GM19328 (cell line): Measurements from ENCODE around the gene TIAM1.
A peak's percentile ranks its signal among the peaks of the same experiment; 100 is the strongest.

Source experiments
- ATAC-seq: cut with Tn5 transposase; IDR thresholded peaks from one replicate; pipeline ENCODE4 v1.9.1; 2021; ENCODE audit warnings: mild to moderate bottlenecking, moderate library complexity; ENCODE audit not compliant: unreplicated experiment

TIAM1 gene

DNA sequence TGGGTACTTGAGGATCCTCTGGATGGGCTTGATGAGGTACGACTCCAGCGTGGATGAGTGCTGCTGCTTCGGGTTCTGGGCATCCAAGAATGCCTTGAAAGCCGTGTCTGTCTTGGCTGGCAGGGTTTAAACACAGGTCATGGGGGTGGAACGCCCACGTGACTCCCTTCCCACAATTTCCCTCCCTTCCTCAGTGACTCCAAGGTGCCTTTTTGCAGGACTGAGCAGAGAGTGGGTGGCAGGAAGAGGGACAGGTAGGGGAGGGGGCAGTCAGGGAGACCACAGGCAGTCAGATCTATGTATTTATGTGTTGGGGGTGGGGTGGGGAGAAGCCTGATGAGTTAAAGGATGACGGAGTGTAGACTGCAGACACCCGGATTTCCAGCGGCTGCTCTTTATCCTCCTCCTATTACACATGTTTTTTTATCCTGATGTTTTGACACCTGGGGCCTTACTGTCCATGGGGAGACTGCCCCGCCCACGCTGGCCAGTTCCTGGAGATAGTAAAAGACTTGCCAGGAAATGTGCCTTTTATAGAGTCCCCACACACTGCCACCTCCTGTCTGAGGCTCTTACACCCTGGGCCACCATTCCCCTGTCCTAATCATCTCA, 202.6 kb downstream of the TIAM1 start:
- ATAC-seq = no peak

DNA sequence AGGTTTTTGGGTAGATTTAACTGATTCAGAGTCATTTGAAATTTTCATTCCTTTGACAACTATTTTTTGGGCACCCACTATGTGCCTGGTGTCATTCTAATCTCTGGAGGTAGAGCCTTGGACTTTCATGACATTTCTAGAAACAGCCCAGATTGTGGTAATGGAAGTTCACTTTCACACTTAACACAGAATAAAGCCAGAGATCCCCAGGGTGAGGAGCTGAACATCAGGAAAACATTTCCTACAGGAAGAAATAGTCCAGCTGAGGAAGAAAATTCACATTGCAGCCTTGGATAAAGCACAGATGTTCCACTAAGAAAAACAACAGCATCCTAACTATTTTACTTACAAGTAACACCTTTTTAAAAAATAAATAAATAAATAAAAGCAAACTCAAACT, 203.4 kb downstream of the TIAM1 start:
- no peak for ATAC-seq

DNA sequence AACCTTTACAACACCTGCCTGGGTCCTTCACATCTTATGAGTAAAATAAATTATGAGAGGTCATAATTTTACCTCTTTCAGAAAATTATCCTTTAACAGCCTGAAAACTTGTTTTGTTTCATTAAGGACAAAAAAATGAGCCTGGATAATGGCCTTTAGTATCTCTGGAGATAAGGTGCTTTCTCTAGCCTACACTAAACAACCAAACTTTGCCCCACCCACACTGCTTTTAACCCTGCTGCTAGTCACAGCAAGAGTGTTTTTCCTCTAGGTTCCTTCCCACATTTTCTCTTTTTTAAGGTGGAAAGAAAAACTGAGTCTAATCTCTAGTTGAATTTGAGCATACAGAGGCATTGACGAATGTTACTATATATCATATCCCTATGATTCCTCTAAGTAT, 204.0 kb downstream of the TIAM1 start:
- ATAC-seq = no peak

DNA sequence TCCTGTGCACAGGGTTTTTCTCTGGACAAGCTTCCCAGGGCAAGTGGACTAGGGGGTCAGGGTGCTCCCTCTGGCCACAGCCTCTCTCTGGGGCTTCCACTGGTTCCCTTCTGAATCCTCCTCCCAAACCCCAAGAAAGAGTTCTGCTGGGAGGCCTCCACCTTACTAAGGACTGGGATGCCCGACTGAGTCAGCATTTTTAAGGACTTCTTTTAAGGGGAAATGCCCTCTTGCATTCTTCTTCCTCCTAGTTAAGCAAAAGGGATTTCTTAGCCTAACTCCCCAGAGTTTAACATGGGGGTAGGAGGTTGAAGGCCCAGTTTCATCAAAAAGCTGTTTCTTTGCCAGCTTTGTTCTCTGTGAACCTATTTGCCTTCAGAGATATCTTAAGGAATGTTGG, 206.1 kb downstream of the TIAM1 start:
- ATAC-seq = no peak

DNA sequence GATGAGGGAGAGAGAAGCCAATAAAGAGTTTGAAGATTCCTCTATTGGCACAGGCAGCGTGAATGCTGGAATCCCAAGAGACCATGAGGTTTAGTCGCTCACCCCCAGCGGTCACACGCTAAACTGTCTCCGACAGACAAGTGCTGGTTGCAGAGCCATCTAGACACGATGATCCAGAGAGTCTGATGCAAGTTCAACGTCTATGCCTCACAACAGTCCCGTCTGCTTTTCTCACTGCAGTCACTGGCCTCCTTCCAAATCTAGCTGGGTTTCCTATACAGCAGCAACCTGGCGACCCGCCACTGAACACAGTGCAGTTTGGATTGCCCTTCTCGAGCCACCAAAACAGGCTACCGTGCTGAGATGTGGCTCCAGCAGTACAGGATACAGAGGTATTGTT, 207.2 kb downstream of the TIAM1 start:
- ATAC-seq = no peak

DNA sequence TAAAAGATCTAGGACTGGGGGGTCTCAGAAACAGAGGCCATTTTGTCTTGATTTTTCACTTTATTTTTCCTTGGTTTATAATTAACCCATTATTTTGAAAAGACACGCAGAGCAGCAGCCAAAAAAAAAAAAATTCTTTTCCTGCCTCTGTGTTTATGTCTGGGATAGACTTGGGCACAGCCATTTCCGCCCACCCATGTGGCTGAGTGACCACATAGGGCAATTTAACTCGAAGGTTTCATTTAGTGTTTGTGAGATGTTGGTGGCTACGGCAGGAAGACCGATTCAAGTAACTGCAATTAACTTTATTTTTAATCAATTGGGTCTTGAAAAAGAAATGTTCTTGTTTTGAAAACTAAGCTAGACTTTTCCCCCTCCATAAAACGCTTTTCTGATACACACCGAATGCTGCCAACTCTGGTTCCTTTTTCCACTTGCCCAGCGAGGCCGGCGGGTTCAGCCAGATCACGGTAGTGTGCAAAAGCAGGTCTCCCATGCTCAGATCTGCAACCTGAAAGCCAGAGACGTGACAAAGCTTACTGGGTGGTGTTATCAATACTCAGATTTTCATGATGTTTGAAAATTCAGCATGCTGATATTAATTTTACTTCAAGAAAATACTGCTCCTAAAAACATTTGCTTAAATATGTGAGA, 208.4 kb downstream of the TIAM1 start:
- no peak for ATAC-seq

DNA sequence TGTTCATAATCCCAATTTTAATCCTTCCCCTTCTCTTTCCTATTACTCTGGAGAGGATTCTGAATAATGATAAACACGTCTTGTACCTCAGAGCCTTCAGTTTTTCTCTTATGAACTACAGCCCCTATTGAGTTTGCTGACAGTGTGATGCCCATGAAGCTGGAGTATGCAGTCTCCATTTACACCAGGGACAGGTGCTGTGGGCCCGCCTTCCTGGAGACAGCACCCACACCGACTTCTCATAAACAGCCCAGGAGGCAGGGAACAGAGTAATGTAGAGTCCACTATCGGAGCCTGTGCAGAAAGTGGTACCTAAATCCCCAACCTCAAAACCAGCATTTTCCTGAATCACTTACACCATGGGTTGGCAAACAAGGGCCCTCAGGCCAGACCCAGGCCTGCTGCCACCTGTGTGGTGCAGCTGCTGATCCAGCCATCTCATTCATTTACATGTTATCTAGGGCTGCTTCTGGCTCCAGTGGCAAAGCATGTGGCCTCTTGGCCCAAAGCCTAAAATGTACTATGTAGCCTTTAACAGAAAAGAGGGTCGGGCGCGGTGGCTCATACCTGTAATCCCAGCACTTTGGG, 210.7 kb downstream of the TIAM1 start:
- ATAC-seq = no peak

DNA sequence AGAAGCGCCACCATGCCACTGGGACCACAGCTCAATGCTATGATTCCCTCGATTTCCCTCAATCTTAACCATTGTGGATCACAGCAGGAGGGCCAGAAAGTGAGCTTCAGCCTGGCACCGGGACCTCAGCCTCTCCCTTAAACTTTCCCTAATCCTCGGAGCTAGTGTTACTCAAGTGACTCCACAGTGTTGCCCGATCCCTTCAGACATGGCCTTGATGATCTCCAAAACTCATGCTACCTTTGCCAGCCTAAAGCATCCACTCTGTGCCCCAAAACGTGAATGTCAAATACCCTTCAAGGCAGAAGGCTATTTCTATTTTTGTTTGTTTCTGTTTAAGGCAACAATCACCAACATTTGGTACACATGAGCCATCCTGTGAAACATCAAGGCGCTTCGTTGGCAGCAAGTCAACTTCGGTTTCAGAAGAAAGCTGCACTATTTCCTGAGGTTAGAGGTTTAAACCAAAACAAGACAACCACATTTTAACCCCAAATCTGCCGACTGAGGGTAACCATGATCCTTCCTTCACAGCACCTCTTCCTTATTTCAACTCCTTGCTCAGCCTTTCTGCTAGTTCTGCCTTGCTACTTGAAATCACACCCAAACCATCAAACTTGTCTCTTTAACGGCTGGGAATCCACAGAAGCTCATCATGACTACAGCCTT, 211.4 kb downstream of the TIAM1 start:
- ATAC-seq = peak; percentile 68

DNA sequence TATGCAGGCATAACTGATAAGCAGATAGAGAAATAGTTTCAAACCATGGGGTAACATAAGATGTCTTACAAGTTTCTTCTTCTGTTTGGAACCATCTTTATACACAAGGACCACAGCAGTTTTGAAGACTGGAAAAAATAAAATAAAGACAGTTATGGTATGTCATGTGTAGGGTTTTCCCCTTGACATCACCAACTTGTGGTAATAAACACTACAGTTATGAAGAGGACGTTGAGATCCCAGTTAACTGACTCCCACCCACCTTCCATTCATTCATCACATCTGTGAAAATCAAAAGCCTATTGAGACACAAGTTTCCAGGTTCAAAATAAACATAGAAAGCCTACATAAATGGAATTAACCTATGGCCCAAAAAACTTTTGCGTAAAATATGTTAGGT, 213.2 kb downstream of the TIAM1 start:
- ATAC-seq = no peak

DNA sequence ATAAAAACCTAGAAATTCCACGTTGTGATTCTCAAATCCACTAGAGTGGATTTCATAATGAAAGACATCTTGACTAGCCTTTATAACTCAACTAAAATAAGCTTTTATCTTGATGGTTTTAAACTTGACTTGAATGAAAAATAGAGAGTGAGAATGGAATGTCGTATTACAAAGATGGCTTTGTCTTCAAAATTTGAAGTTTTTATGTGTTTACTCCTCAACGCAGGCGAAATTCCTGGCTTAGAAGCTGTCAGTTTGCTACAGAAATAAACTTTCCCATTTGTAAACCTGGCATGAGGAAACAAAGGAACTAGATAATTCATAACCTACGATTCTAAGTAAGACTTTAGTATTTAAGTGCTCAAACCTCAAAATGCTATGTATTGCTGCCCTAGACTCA, 215.8 kb downstream of the TIAM1 start:
- no peak for ATAC-seq

DNA sequence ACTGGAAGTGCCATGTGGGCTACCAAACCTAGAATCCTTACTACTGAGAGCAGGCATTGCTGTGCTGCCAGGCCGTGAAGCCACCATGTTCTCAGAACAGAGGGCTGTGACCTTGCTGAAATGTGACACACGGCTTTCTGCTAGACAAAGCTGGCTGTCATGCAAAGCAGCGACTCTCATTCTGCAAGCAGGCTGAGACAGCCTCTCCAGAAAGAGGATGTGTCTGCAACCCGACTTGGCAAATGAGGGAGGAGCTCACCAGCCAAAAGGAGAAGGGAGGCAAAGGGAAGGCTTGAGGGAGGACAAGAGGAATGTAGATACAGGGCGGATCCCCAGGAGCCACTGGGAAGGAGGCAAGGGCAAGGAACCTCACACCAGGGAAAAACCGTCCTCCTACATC, 220.1 kb downstream of the TIAM1 start:
- ATAC-seq = no peak

DNA sequence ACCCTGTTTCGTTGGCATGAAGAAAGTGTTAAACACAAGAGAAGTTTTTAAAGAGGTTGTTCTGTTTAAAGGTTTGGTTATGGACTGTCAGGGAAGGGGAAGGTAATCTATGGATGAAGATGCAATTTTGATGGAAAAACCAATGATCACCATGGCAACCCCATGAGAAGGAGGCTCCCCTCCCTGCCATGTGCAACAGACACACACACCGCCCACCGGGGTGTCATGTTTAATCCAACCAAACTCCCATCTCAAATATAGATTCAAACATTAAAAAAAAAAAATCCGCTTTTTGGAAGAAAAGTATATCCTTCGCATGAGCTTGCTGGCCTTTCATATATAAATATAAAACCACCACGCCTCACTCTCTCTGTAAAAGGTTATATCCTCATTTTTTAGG, 224.9 kb downstream of the TIAM1 start:
- ATAC-seq = no peak

DNA sequence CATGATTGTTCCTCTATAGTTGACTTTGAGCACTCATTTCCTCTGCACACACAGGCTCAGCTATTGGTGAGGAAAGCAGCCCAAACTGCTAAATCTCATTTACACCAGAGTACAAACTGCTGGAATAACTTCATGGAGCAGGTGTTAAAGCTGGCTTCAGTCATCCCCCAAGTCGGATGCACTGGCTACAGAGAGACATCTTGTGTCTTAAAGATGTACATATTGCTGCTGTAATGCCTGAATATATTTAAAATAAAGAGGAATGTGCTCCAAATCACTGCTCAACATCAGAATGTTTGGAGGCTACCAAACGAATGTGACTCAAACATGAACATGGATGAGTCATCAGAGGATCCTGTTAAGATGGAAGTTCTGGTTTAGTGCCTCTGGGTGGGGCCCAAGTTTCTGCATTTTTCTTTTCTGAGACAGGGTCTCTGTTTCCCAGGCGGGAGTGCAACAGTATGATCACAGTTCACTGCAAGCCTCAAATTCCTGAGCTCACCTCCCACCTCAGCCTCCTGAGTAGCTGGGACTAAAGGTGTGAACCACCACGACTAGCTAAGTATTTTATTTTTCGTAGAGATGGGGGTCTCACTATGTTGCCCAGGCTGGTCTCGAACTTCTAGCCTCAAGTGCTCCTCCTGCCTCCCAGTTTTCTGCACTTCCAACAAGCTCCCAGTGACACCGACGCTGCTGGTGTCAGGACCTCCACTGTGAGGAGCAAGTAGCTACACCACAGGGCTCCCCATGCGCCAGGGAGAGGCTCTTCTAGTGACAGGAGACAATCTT, 226.7 kb downstream of the TIAM1 start:
- no peak for ATAC-seq

DNA sequence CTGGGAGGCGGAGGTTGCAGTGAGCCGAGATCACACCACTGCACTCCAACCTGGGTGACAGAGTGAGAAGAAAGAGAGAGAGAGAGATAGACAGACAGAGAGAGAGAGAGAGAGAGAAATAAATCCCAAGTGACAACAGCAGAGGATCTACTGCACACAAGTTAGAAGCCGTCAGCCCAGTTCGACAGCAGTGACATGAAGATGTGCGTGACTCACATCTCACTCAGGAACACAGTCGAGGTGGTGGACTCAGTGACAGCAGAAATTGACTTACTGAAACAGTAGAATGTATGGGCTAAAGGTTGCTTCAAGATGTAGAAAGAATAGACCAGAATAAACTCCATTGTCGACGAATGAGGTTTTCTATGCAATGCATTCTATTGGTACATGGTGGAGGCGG, 228.8 kb downstream of the TIAM1 start:
- no peak for ATAC-seq

DNA sequence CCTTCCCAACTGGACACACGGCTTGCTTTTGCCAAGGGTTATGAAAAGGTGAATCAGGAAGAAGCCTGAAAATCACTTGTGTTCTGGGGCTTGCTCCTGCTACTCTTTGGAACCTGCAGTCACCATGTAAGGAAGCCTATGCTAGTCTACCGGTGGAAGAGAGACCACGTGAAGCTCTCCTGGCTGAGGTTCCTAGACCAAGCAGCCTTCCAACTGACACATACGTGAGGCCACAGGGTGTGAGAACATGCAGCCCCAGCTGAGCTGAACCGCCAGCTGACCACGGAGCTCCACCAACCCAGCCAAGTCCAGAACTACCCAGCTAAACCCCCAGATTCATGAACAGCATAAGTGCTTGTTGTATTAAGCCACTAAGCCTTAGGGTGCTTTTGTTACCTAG, 233.0 kb downstream of the TIAM1 start:
- no peak for ATAC-seq

DNA sequence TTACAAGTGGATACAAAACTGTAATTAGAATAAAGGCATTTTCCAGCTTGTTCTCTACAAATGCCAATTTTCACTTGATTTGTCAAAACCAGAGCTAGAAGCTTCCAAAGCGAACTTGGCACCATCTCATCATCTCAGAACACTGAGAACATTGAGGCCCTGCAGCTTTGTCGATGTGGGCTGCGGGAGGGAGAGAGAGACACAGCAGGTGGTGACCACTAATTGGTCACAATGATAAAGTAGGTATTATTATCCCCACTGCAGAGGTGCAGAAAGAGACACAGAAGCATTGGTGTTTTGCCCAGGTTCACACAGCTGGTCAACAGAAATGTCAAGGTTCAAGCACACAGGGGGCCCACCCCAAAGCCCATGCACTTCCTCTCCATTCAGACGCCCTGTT, 233.6 kb downstream of the TIAM1 start:
- no peak for ATAC-seq

DNA sequence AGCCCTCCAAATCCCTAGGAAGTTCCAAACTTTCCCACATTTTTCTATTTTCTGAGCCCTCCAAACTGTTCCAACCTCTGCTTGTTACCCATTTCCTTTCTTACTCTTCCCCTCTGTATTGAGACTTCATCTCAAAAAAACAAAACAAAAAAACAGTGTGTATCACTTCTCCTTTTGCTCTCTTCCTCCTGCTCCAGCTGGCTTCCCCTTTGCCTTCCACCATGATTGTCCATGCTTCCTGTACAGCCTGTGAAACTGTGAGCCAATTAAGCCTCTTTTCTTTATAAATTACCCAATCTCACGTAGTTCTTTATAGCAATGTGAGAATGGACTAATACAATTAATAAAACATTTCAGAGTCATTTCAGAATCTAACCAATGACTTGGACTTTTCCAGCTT, 236.2 kb downstream of the TIAM1 start:
- no peak for ATAC-seq

DNA sequence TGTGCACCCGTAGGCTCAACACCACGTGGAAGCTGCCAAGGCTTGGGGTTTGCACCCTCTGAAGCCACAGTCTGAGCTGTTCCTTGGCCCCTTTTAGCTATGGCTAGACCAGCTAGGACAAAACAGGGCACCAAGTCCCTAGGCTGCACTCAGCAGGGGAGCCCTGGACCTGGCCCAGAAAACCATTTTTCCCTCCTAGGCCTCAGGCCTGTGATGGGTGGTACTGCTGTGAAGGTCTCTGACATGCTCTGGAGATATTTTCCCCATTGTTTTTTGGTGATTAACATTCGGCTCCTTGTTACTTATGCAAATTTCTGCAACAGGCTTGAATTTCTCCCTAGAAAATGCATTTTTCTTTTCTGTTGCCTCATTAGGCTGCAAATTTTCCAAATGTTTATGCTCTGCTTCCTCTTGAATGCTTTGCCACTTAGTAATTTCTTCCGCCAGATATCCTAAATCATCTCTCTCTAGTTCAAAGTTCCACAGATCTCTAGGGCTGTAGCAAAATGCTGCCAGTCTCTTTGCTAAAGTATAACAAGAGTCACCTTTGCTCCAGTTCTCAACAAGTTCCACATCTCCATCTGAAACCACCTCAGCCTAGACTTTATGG, 236.8 kb downstream of the TIAM1 start:
- no peak for ATAC-seq

DNA sequence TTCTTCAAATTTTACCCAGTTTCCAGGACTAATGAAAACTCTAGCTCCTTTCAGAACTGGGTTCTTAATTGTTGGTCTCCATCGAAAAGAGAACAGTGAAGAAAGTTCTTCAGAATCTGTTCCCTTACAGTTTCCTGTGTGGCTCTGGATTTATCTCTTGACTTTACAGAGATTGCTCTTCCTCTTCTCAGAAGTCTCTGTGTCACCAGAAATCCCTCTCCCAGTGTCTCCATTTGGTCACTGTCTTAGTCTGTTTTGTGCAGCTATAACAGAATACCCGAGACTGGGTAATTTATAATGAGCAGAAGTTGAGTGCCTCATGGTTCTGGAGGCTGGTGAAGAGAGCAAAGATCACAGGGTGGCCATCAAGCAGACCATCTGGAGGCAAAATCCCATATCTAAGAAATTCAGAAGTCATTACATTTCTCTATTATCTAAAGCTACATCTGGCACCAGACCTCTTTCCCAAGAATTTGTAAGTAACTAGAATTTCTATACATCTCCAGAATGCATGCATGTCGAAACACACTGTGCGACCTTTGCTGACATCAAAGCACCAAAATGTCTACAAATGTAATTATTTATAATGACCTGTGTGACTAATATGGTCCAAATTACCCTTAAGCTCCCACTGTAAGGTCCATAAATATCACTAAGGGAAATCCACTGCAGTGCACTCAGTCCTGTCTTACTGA, 240.3 kb downstream of the TIAM1 start:
- ATAC-seq = no peak

DNA sequence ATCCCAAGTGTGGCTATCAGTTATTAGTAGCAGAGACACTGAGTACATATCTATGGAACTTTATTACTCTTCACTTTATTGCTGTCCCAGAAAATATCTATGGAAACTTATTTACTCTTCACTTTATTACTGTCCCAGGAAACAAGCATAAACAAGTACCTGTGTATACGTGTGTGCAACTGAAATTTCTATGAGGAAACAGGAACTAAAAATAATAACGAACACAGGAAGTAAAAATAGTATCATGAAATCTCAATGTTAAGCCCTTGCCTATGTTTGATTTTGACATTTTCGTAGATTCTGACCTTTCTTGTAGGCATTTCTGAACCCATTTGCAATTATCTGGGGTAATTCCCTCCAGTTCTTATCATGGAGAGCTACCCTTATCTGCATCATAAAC, 240.9 kb downstream of the TIAM1 start:
- ATAC-seq = no peak
